ENCODE results near the gene CSNK1D. TPM values are rescaled to one million over a fixed set of nuclear protein-coding genes. Genes with fewer than 3 reads are reported as not detected.

CSNK1D gene
- total RNA-seq, 1 experiment from 2014 or later = 137 TPM

DNA sequence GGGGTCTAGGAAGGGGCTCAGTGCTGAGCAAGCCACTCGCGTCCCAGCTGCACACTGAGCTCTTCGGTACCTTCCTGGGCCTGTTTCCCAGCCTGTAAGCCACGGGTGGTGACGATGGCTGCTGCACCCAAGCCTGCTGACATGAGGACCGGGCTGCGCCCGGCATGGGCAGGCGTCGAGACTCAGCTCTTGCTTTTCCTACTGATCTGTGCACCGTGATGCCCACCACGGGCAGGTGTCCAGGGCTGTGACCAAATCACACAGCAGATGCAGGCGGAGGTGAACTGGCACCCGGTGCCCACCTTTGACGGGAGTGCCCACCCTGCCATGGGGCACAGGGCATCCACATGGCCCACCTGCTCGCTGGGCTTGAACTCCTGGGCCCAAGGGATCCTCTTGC, 78.7 kb downstream of the CSNK1D start:
- no peaks in the 10 kb centered on the region for H3K9me3 Mint-ChIP-seq
- peaks cover 4% of the 10 kb centered on the region for H3K27me3 Mint-ChIP-seq (ENCODE audit: low read depth)
- Histone ChIP-seq H3K56ac (ENCODE audit: insufficient read length, low read depth, low read length) (no peak overlapping the region), H2BK15ac (ENCODE audit: low read depth, low read length) (no peak overlapping the region), H2BK120ac (ENCODE audit: low read depth, low read length, poor library complexity, severe bottlenecking) (no peak overlapping the region), H3K79me2 (ENCODE audit: insufficient read depth, low read length) (no peaks in the 10 kb centered on the region), H3T11ph (ENCODE audit: low read length) (no peak overlapping the region), H4K20me1 (ENCODE audit: control insufficient read depth, insufficient read depth, insufficient read length) (no peaks in the 10 kb centered on the region), H3K79me1 (ENCODE audit: insufficient read depth, low read depth, low read length, poor library complexity, severe bottlenecking) (no peaks in the 10 kb centered on the region), H2BK20ac (ENCODE audit: low read depth, low read length, poor library complexity, severe bottlenecking) (no peak overlapping the region), H2AFZ (ENCODE audit: low read length) (no peak overlapping the region), H3K4me1 (ENCODE audit: insufficient read depth, low read length) (no peaks in the 10 kb centered on the region), H3K18ac (ENCODE audit: insufficient read length, low read depth, low read length) (no peak overlapping the region), H3K27ac (ENCODE audit: insufficient read length, low read depth, low read length) (no peak overlapping the region), H2AK5ac (ENCODE audit: insufficient read length, low read length) (no peak overlapping the region), H3K23me2 (ENCODE audit: insufficient read length, low read depth, low read length, poor library complexity, severe bottlenecking) (no peaks in the 10 kb centered on the region), H3K9ac (ENCODE audit: extremely low read depth, insufficient read length, low read length) (no peak overlapping the region), H2BK5ac (ENCODE audit: insufficient read length, low read length) (no peak overlapping the region), H3K4ac (ENCODE audit: low read depth, low read length) (no peak overlapping the region), H3K23ac (ENCODE audit: insufficient read length, low read depth, low read length) (no peak overlapping the region), H3K9me3 (ENCODE audit: control insufficient read depth, low read depth, low read length) (no peaks in the 10 kb centered on the region), H4K8ac (replicated peaks; ENCODE audit: insufficient read length, low read depth, low read length) (no peak overlapping the region), H3K4me2 (ENCODE audit: insufficient read depth, insufficient read length, low read length) (no peak overlapping the region), H4K5ac (ENCODE audit: insufficient read length, low read depth, low read length) (no peak overlapping the region), H3K27me3 (ENCODE audit: insufficient read depth, low read length) (no peaks in the 10 kb centered on the region), H3K14ac (ENCODE audit: insufficient read depth, low read length) (no peak overlapping the region; the same call in 1 of the 2 replicates), H2BK12ac (ENCODE audit: insufficient read length, low read depth, low read length) (no peak overlapping the region), H4K91ac (ENCODE audit: insufficient read length, low read depth, low read length) (no peak overlapping the region)
- no peak for DNase-seq
- TF ChIP-seq, protein P1, sequence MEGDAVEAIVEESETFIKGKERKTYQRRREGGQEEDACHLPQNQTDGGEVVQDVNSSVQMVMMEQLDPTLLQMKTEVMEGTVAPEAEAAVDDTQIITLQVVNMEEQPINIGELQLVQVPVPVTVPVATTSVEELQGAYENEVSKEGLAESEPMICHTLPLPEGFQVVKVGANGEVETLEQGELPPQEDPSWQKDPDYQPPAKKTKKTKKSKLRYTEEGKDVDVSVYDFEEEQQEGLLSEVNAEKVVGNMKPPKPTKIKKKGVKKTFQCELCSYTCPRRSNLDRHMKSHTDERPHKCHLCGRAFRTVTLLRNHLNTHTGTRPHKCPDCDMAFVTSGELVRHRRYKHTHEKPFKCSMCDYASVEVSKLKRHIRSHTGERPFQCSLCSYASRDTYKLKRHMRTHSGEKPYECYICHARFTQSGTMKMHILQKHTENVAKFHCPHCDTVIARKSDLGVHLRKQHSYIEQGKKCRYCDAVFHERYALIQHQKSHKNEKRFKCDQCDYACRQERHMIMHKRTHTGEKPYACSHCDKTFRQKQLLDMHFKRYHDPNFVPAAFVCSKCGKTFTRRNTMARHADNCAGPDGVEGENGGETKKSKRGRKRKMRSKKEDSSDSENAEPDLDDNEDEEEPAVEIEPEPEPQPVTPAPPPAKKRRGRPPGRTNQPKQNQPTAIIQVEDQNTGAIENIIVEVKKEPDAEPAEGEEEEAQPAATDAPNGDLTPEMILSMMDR (conservative IDR thresholded peaks at IDR 0.05) = no peak
- no peak overlapping the region for H3K27ac Mint-ChIP-seq
- H3K4me1 Mint-ChIP-seq = no peaks in the 10 kb centered on the region
- H3K36me3 Mint-ChIP-seq (ENCODE audit: insufficient read depth in 1 of 3, low read depth in 3 of 3) = peaks cover 5 to 44% (median 29%) of the 10 kb centered on the region in 3 experiments; a peak in 5 of 7 replicates
- H3K4me3 Mint-ChIP-seq = no peak overlapping the region
- no CpG with 5 or more reads among the region's 16 CpGs for WGBS (ENCODE audit: extremely low coverage, insufficient read length, low lambda C conversion rate)

All from H9 (cell line).